HepG2 (cell line): Measurements from ENCODE around the gene RBCK1. TPM values are rescaled to one million over a fixed set of nuclear protein-coding genes. Genes with fewer than 3 reads are reported as not detected.

Source experiments
- DMAP1 ChIP-seq: IDR thresholded peaks from 2 replicates; pipeline ENCODE4 v1.6.1; 2016
- HNF1A ChIP-seq, 2 experiments: sonication (generic) in 1 of 2; formaldehyde crosslinking in 1 of 2; IDR thresholded peaks; 2 replicates each; pipeline versions ENCODE4 v1.4.0 to v1.6.1; 2016 to 2020; ENCODE audit warnings: borderline replicate concordance in 1 of 2, low read depth in 1 of 2, mild to moderate bottlenecking in 1 of 2, missing genetic modification reagents in 1 of 2
- HNRNPK ChIP-seq: fragments of 200-400 bp; formaldehyde crosslinking; IDR thresholded peaks from 2 replicates; pipeline ENCODE4 v1.6.1; 2018; ENCODE audit warnings: low read length, low read depth, moderate library complexity, mild to moderate bottlenecking; ENCODE audit not compliant: poor library complexity, severe bottlenecking
- HOXA3 ChIP-seq: sonication (generic); formaldehyde crosslinking; IDR thresholded peaks from 2 replicates; pipeline ENCODE4 v1.5.0; 2020; ENCODE audit warnings: missing genetic modification reagents
- JUND ChIP-seq: sonication (generic); formaldehyde crosslinking; IDR thresholded peaks from 2 replicates; pipeline ENCODE4 v1.8.0; 2022; ENCODE audit warnings: mild to moderate bottlenecking, missing genetic modification reagents
- KLF12 ChIP-seq: sonication (generic); formaldehyde crosslinking; IDR thresholded peaks from 2 replicates; pipeline ENCODE4 v1.4.0; 2020; ENCODE audit warnings: missing genetic modification reagents, borderline replicate concordance
- KMT2A ChIP-seq: sonication (generic); formaldehyde crosslinking; IDR thresholded peaks from 2 replicates; pipeline ENCODE4 v1.4.0; 2020; ENCODE audit warnings: missing genetic modification reagents
- MED1 ChIP-seq: sonication (generic); formaldehyde crosslinking; IDR thresholded peaks from 2 replicates; pipeline ENCODE4 v1.4.0; 2020; ENCODE audit warnings: missing genetic modification reagents
- MED13 ChIP-seq: sonication (generic); formaldehyde crosslinking; IDR thresholded peaks from 2 replicates; pipeline ENCODE4 v1.5.0; 2020; ENCODE audit warnings: missing genetic modification reagents
- MTA1 ChIP-seq: sonication (generic); formaldehyde crosslinking; IDR thresholded peaks from 2 replicates; pipeline ENCODE4 v1.4.0; 2020; ENCODE audit warnings: missing genetic modification reagents, mild to moderate bottlenecking, borderline replicate concordance
- REL ChIP-seq: sonication (generic); formaldehyde crosslinking; conservative IDR thresholded peaks from 2 replicates; pipeline ENCODE4 v1.8.0; 2022; ENCODE audit warnings: mild to moderate bottlenecking, missing genetic modification reagents, moderate library complexity
- TGIF2 ChIP-seq: IDR thresholded peaks from 2 replicates; pipeline ENCODE4 v1.6.1; 2016; ENCODE audit warnings: control low read depth, missing compliant biosample characterization
- ZKSCAN1 ChIP-seq: fragments of 150-350 bp; IDR thresholded peaks from 2 replicates; pipeline ENCODE4 v1.6.1; 2014; ENCODE audit warnings: low read length
- ZNF224 ChIP-seq: sonication (generic); formaldehyde crosslinking; IDR thresholded peaks from 2 replicates; pipeline ENCODE4 v1.5.0; 2020; ENCODE audit warnings: mild to moderate bottlenecking, missing genetic modification reagents
- ZNF235 ChIP-seq: sonication (generic); formaldehyde crosslinking; IDR thresholded peaks from 2 replicates; pipeline ENCODE4 v1.8.1; 2023; ENCODE audit warnings: mild to moderate bottlenecking, missing genetic modification reagents, borderline replicate concordance
- ZNF251 ChIP-seq: sonication (generic); formaldehyde crosslinking; IDR thresholded peaks from 2 replicates; pipeline ENCODE4 v1.9.0; 2021; ENCODE audit warnings: mild to moderate bottlenecking, missing genetic modification reagents
- ZNF337 ChIP-seq: sonication (generic); formaldehyde crosslinking; IDR thresholded peaks from 2 replicates; pipeline ENCODE4 v1.5.1; 2020; ENCODE audit warnings: missing genetic modification reagents, low read depth, mild to moderate bottlenecking, borderline replicate concordance
- ZNF577 ChIP-seq: sonication (generic); formaldehyde crosslinking; IDR thresholded peaks from 2 replicates; pipeline ENCODE4 v1.4.0; 2020; ENCODE audit warnings: mild to moderate bottlenecking, low read depth, missing genetic modification reagents, borderline replicate concordance
- ZNF747 ChIP-seq: sonication (generic); formaldehyde crosslinking; IDR thresholded peaks from 2 replicates; pipeline ENCODE4 v1.8.1; 2023; ENCODE audit warnings: missing genetic modification reagents, mild to moderate bottlenecking, borderline replicate concordance
- polyA plus RNA-seq, 8 experiments: library from polyadenylated mRNA; depleted of rRNA in 3 of 8; stranded (reverse) in 7 of 8; unstranded in 1 of 8; fragments of >200 nt; fragmentation: Illumina TruSeq in 4 of 8; extraction: Trizol in 4 of 8; gene quantifications; 2 replicates each; pipeline versions ENCODE4 v1.2.1 to v1.2.3, GENCODE V29; 2011 to 2016; ENCODE audit warnings: low read depth in 4 of 8, missing spikeins in 1 of 8, mixed read lengths in 1 of 8; ENCODE audit not compliant: insufficient read depth in 1 of 8
- total RNA-seq, 5 experiments: library from RNA; depleted of rRNA; stranded (reverse); fragments of >200 nt; fragmentation: Illumina TruSeq; extraction: Trizol; gene quantifications; 2 replicates each; pipeline ENCODE4 v1.2.3, GENCODE V29; 2016; ENCODE audit warnings: low read depth in 1 of 5
- TF ChIP-seq, protein P1 (sequence below): sonication (generic); formaldehyde crosslinking; IDR thresholded peaks from 2 replicates; pipeline ENCODE4 v1.9.0; 2021; ENCODE audit warnings: missing genetic modification reagents, borderline replicate concordance
- TF ChIP-seq, protein P2 (sequence below): sonication (generic); formaldehyde crosslinking; IDR thresholded peaks from 2 replicates; pipeline ENCODE4 v1.4.0; 2020; ENCODE audit warnings: missing genetic modification reagents

Gene RBCK1
- total and polyA plus RNA-seq, 2 of the 13 experiments (the other 11 are each of a cell fraction or from before 2014, with no cell fraction given) = 149 to 215 TPM

GRCh38 chr20:403582-403957 lies 4.5 kb upstream of the RBCK1 start (continued):
- TF ChIP-seq KMT2A (CRISPR knock-in tag) (no peak), ZKSCAN1 (no peak), ZNF235 (CRISPR knock-in tag) (no peak), ZNF337 (CRISPR knock-in tag) (no peak), ZNF224 (CRISPR knock-in tag) (no peak), MTA1 (CRISPR knock-in tag) (no peak), TGIF2 (CRISPR knock-in tag) (no peak), JUND (no peak), KLF12 (CRISPR knock-in tag) (no peak), DMAP1 (CRISPR knock-in tag) (no peak), HNF1A (IDR thresholded peaks at IDR 0.05; ENCODE audit: low read depth) (no peak), HNF1A (CRISPR knock-in tag; IDR thresholded peaks at IDR 0.05; ENCODE audit: borderline replicate concordance) (no peak), ZNF577 (CRISPR knock-in tag) (no peak), MED1 (CRISPR knock-in tag) (0 out of 2 replicates have a peak, but pooled peaks have one; percentile 2), REL (no peak), ZNF251 (CRISPR knock-in tag) (no peak), ZNF747 (CRISPR knock-in tag) (no peak), MED13 (no peak), HNRNPK (no peak), HOXA3 (no peak)
- TF ChIP-seq, protein P1, sequence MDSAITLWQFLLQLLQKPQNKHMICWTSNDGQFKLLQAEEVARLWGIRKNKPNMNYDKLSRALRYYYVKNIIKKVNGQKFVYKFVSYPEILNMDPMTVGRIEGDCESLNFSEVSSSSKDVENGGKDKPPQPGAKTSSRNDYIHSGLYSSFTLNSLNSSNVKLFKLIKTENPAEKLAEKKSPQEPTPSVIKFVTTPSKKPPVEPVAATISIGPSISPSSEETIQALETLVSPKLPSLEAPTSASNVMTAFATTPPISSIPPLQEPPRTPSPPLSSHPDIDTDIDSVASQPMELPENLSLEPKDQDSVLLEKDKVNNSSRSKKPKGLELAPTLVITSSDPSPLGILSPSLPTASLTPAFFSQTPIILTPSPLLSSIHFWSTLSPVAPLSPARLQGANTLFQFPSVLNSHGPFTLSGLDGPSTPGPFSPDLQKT (CRISPR knock-in tag) = no peak
- TF ChIP-seq, protein P2, sequence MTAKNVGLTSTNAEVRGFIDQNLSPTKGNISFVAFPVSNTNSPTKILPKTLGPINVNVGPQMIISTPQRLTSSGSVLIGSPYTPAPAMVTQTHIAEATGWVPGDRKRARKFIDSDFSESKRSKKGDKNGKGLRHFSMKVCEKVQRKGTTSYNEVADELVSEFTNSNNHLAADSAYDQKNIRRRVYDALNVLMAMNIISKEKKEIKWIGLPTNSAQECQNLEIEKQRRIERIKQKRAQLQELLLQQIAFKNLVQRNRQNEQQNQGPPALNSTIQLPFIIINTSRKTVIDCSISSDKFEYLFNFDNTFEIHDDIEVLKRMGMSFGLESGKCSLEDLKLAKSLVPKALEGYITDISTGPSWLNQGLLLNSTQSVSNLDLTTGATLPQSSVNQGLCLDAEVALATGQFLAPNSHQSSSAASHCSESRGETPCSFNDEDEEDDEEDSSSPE (CRISPR knock-in tag) = no peak
